Stimulated activated CD8-positive, alpha-beta memory T cell treated with anti-CD3 and anti-CD28 coated beads, Interleukin-15, amount 100 ng/mL, for 1 hour (primary cell): ENCODE results near the gene NCOA3.
"Not testable (repeated sequence)": the region's sequence is repeated elsewhere in the genome, so short reads cannot be mapped to it uniquely, and the experiment has no call there.

Experiments
- DNase-seq: peaks from one replicate; pipeline ENCODE4 v3.0.0-alpha.2; 2020; ENCODE audit warnings: low read depth

The NCOA3 gene

DNA sequence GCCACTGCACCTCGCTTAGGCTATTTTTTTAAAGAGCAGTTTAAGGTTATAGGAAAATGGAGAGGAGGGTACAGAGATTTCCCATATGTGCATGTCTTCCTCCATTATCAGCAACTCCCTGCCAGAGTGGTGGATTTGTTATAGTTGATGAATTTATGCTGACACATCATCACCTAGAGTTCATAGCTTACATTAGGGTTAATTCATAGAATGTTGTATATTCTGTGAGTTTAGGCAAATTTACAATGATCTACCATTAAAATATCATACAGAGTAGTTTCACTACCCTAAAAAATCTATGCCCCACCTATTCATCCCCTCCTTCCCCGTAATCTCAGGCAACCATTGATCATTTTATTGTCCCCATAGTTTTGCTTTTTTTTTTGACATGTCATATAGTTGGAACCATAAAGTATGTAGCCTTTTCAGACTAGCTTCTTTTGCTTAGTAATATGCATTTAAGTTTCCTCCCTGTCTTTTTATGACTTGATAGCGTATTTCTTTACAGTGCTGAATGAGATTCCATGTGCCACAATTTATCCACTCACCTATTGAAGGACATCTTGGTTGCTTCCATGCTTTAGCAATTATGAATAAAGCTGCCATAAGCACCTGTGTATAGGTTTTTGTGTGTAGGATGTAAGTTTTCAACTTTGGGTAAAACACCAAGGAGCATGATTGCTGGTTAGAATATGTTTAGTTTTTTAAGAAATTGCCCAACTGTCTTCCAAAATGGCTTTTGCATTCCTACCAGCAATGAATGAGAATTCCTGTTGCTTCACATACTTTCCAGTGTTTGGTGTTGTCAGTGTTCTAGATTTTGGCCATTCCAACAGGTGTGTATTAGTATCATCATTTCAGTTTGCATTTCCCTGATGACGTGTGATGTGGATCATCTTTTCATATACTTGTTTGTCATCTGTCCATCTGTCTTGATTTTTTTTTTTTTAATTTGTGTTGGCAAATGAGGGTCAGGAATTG lies 60.2 kb downstream of the NCOA3 start:
- DNase-seq = no peak

DNA sequence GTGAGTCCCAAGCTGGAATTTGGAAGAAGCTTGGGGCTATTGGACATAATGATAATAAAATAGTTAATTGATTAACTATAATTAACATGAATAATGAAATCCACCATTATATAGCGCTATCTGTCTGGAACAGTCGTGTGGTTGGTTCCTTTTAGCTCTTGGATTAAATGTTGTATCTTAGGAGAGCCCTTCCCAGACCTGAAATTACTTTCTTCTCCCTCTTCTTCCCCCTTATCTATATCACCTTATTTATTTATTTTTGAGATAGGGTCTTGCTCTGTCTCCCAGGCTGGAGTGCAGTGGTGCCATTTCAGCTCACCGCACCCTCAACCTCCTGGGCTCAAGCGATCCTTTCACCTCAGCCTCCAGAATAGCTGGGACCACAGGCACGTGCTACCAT lies 64.6 kb downstream of the NCOA3 start:
- no peak for DNase-seq

DNA sequence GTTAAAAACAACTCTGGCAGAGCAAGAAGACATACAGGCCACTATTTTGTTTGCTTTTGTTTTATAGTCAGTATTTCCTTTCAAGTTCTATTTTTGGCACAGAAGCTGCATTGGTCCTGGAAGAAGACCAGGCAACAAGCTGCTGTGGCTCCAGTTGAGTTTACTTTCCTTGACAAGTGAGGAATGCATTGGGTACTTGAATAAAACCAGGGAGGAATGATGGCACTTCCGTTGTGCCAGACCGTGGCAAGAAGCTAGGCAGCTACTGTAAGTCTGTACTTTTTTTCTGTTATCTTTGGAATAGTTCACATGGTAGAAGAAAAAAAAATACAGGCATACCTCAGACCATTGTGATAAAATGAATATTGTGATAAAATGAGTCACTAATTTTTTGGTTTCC lies 66.3 kb downstream of the NCOA3 start:
- DNase-seq = no peak

DNA sequence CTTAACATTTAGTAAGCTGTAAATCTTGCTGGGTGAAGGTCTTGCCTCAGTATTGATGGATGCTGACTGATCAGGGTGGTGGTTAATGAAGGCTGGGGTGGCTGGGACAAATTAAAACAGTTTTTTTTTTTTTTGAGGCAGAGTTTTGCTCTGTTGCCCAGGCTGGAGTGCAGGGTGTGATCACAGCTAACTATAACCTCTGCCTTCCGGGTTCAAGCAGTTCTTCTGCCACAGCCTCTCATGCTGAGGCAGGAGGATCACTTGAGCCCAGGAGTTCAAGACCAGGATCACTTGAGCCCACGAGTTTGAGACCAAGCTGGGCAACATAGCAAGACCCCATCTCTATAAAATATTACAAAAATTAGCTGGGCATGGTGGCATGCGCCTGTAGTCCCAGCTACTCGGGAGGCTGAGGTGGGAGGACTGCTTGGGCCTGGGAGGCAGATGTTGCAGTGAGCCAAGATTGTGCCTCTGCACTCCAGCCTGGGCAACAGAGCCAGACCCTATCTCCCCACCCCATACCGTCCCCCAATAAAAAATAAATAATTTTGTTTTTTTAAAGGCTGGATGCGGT lies 67.2 kb downstream of the NCOA3 start:
- DNase-seq = no peak

DNA sequence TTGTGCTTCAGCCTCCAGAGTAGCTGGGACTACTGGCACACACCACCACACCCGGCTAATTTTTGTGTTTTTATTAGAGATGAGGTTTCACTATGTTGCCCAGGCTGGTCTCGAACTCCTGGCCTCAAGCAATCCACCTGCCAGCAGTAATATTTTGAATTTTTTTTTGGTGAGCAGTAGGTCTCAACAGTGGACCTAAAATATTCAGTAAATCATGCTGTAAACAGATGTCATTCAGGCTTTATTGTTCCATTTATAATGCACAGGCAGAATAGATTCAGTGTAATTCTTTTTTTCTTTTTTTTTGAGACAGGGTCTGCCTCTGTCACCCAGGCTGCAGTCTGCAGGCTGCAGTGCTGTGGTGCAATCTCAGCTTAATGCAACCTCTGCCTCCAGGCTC lies 69.7 kb downstream of the NCOA3 start:
- no peak for DNase-seq

DNA sequence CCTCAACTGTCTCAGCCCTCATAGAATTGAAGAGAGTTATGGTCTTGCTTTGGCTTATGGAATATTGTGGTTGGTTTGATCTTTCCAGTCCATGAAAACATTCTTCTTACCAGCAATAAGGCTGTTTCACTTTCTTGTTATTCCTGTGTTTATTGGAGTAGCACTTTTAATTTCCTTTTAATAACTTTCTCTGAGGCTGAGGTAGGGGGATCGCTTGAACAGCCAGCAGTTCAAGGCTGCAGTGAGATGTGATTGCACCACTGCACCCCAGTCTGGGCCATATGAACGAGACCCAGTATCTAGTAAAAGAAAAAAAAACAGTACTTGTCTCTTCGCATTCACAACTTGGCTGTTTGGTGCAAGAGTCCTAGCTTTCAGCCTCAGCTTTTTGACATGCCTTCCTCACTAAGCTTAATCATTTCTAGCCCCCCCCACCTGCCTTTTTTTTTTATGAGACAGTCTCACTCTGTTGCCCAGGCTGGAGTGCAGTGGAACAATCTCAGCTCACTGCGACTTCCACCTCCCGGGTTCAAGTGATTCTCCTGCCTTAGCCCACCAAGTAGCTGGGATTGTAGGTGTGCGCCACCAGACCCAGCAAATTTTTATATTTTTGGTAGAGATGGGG lies 70.5 kb downstream of the NCOA3 start:
- no peak for DNase-seq

DNA sequence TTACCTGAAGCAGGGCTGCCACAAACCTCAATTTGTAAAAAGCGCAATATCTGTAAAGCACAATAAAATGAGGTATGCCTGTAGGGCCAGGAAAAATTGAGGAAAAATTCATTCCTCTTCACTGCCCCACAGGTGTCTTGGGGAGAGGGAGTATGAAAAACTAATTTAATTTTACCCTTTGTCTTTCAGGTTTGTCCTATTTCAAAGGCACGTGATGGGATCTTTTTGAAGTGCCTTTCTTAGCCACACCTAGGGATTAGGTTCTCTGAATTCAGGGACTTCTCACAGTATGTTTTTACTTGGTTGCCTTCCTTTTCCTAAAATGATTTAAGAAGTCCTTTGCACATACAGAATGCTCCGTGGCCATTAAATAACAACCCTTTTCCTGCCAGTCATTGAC lies 71.9 kb downstream of the NCOA3 start:
- DNase-seq = no peak

DNA sequence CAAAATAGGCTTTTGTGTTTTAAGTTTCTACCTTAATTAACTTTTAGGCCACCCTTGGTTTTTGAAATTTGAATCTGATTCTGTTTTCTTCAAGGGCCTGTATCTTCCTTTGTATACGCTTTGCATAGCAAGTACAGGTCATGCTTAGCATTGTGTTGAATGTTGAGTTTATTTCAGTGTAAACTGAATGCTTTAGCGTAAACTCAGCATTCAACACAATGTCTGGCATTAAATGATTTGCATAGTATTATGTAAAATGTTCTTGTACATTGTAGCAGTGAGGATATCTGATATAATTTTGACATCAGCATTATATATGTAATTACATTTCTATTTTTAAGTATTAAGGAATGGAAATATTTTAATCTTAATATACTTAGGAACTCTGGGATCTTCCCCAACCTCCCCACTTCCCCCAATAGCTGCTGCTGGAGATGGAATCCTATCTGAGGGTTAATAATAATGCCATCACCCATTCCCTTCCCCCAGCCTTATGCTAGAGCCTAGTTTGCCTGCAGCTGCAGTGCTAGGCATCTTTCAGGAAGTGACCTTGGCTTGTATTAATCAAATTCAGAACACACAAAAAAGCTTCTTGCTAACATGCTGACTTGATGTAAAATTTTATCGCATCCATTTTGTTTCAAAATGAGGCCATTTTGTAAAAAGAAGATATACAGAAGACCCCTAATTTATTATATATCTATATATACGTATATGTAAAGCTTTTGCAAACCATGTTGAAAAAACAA lies 73.1 kb downstream of the NCOA3 start:
- DNase-seq = no peak

DNA sequence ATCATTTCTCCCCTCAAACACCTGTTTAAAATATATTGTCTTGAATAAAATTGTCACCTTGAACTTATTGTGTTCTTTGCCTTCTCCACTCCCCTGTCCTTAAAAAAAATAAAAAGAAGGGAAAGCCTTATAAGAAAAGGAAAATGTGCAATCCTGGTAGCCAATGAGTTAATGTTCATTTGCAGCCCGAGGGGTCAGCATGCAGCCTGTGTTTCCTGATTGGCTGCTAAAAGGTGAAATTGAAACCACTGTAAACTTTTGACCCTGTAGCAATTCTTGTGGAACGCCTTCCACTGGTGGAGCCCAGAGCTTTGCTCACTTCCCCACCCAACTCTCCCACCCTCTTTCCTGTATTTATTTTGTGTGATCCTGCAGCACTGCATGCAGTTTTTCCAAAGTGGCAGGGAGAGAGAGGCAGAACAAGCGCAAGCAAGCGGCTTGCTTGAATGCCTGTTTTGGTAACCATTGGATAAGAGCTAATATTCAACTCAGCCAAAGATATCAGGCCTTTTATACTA lies 74.9 kb downstream of the NCOA3 start:
- no peak for DNase-seq

DNA sequence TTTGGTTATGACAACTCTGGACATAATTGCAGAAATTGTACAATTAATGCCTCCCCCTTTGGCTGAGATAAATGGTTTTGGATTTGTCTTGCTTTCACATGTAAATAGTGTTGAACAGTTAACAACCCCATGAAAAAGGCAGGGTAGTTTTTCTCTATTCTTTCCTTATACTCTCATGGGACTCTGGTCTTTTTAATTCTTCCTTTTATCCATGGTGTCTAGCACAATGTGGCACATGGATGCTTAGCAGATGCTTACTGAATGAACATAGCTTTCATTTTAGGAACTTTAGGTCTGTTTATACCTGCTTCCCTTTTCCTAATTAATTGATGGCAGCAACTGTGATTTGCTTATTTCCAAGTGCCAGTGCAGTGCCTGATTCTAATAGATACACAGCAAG lies 75.6 kb downstream of the NCOA3 start:
- DNase-seq = no peak

DNA sequence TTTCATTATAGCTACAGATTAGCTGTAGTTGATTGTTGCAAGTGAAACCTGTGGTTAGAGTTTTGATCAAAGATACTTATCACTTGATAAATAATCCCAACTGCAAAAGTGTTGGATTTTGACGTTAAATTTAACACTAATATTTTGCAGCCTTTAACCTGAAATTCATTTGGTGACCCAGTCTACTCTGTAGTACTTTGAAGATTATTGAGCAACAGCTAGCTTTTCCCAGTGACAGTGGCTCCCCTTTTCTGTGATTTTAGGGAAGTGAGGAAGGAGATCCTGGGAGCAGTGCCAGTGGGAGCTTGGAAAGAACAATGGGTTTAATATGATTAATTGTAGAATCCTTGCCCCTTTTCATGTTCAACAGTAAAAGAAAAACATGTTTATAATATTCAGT lies 76.9 kb downstream of the NCOA3 start:
- no peak for DNase-seq

DNA sequence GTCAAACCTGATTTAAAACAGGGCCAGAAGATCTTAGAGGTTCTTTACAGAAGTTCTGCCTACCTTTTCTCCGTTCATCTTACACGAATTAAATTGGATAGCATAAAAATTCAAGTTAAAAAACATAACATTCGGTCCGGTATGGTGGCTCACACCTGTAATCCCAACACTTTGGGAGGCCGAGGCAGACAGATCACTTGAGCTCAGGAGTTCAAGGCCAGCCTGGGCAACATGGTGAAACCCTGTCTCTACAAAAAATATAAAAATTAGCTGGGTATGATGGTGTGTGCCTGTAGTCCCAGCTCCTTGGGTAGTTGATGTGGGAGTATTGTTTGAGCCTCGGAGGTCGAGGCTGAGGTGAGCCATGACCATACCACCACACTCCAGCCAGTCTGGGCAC lies 79.0 kb downstream of the NCOA3 start:
- DNase-seq = not testable (repeated sequence)

DNA sequence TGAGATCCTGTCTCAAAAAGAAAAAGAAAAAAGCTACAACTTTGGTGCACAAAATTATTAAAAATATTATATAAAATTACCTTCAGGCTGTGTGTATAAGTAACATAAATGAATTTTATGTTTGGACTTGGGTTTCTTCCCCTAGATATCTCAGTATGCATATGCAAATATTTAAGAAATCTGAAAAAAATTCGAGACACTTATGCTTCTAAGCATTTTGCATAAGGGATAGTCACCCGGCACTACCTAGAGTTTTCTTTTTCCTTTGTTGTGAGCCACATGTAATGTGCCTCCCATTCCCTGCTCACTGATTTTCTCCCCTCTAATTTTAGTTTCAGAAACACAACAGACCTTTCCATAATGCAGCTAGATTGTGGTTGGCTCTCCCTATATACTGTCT lies 79.4 kb downstream of the NCOA3 start:
- DNase-seq = no peak

DNA sequence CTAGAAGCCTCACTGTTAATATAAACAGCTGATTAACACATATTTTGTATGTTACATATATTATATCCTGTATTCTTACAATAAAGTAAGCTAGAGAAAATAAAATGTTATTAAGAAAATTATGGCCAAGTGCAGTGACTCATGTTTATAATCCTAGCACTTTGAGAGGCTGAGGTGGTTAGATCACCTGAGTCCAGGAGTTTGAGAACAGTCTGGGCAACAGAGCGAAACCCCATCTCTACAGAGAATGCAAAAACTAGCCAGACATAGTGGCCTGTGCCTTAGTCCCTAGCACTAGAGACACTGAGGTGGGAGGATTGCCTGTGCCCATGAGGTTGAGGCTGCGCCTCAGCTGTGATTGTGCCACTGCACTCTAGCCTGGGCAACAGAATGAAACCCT lies 81.9 kb downstream of the NCOA3 start:
- no peak for DNase-seq

DNA sequence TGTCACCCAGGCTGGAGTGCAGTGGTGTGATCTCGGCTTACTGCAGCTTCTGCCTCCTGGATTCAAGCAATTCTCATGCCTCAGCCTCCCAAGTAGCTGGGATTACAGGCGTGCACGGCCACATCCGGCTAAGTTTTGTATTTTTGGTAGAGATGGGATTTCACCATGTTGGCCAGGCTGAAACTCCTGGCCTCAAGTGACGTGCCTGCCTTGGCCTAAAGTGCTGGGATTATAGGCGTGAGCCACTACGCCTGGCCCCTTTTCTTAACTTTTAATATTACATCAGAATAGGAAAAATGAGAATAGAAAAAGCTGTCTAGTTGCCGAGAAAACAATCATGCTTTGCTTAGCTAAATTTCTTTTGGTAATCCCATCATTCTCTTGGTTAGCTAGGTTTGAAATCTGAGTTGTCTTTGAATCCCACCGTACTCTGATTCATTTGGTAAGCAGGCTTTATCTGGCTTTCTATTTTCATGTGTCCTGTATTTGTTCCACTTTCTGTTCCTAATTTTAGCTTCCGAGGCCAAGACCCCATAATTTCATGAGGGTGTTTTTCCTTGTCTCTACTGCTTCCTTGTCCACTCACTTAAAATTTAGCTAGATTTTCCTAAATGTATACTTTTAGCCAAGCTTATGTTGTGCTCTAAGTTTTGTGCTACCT lies 83.5 kb downstream of the NCOA3 start:
- no peak for DNase-seq

DNA sequence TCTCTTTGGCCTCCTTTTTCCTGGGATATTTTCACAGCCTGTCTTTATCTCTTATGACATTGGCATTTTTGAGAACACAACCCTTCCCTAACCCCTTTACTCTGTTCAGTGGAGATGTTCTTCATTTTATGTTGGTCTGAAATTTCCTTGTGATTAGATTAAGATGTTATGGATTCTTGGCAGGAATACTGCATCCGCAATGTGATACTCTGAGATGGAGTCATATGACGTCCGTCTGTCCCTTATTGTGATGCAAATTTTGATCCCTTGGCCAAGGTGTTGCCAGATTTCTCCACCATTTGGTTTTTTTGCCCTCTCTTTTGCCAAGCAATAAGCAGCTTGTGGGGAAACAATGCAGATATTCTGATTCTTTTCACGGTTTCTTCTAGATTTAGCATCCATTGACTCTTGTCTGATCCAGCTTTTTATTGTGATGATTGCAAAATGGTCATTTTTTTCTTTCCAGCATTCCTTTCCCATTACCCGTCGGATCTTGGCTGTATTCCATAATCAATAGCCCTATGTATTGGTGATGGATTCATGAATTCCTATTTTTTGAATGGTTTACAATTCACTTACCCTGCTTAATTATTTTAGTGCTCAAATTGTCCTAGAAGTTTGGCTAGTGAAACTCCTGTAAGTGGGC lies 85.1 kb downstream of the NCOA3 start:
- no peak for DNase-seq

DNA sequence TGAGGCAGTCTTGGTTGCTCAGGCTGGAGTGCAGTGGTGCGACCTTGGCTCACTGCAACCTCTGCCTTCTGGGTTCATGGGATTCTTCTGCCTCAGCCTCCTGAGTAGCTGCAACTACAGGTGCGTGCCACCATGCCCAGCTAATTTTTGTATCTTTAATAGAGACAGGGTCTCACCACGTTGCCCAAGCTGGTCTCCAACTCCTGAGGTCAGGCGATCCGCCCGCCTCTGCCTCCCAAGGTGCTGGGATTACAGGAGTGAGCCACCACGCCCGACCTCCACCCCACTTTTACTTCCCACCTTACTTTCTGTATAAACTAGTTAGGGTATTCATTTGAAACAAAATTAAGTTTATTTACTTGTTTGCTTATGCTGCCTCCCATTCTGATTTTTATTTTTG lies 86.5 kb downstream of the NCOA3 start:
- no peak for DNase-seq

DNA sequence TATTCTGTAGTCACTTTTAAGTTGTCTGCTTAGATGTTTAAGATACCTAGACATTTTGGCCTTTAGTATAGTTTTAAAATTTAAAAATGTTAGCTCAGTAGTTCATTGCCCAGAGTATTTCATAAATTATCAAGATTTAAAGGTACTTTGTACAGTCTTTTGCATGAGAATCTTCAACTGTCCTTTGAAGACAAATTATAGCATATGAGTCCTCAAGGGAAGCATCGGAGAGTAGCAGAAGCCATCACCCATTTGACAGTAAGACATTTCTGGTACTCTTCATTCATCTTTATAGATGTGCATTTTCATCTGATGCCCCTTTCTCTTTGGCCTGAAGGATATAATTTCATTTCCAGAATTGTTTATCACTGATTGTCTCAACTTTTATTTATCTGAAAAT lies 89.5 kb downstream of the NCOA3 start:
- no peak for DNase-seq

DNA sequence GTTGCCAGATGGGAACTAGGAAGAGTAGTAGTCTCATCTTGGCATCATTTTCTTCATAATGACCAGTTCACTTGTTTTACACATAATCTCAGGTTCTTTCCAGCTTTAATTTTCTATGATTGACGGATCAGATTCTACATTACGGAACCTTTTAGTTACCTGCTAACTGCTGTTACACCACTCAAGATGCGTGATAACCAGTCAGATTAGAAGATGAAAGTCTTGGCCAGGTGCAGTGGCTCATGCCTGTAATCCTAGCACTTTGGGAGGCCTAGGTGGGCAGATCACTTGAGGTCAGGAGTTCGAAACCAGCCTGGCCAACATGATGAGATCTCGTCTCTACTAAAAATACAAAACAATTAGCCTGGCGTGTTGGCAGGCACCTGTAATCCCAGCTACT lies 92.5 kb downstream of the NCOA3 start:
- DNase-seq = no peak

DNA sequence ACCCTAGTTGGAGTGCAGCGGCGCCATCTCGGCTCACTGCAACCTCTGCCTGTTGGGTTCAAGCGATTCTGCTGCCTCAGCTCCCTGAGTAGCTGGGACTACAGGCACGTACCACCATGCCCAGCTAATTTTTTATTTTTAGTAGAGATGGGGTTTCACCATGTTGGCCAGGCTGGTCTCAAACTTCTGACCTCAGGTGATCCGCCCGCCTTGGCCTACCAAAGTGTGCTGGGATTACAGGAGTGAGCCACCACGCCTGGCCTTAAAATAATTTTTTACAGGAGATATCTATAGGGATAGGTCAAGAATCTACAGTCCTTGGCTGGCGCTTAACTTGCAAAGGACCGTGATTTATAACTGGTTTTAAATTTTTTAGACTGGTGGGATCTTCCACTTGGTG lies 93.5 kb downstream of the NCOA3 start:
- DNase-seq = not testable (repeated sequence)

DNA sequence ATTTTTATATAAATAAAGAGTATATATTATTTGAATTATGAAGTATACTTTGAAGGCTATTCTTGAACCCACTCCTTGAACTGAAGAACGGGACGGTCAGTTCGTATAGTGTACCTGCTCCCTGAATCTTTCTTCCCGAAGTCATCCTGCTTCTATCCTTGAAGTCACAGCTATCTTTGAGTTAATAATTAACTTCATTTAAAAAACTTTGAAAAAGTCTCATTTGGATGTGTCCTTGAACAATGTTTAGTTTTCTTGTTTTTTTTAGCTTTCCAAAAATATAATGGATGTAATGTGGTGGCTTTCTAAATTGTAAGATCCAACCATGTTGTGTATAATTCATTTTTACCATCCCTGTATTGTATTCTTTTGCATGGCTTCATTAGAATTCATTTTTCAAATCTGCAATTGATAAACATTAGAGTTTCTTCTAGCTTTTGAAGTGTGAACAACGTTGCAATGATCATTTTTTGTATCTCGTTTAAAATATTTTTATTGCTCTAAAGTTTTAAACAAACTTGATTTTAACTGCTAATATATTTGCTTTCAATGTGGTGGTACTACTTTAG lies 94.4 kb downstream of the NCOA3 start:
- DNase-seq = no peak
